Activated T-cell treated with anti-CD3 and anti-CD28 coated beads, Interleukin-2, amount 50 U/mL, for 48 hours (primary cell): ENCODE results near the gene SNTB2.
"Not testable (repeated sequence)": the region's sequence is repeated elsewhere in the genome, so short reads cannot be mapped to it uniquely, and the experiment has no call there.

ENCODE experiments used
- DNase-seq, 2 experiments: peaks; one replicate each; pipeline ENCODE4 v3.0.0-alpha.2; 2020

SNTB2 gene

DNA sequence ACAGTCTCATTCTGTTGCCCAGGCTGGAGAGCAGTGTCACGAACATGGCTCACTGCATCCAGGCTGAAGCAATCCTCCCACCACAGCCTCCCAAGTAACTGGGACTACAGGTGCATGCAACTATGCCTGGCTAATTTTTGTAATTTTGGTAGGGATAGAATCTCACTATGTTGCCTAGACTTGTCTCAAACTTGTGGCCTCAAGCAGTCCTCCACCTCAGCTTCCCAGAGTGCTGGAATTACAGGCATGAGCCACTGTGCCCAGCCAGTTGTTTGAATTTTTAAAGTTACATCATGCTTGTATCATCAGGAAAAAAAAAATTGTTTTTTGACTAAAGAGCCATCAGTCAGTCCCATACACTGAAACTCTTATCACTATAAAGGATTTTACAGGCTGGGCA, 107.1 kb downstream of the SNTB2 start:
- no peak for DNase-seq

GRCh38 chr16:69296771-69297170, 109.8 kb downstream of the SNTB2 start:
- not testable (repeated sequence) for DNase-seq

- no peak for DNase-seq
These were observed 111.3 kb downstream of the SNTB2 start for GRCh38 chr16:69298261-69298660.

DNA sequence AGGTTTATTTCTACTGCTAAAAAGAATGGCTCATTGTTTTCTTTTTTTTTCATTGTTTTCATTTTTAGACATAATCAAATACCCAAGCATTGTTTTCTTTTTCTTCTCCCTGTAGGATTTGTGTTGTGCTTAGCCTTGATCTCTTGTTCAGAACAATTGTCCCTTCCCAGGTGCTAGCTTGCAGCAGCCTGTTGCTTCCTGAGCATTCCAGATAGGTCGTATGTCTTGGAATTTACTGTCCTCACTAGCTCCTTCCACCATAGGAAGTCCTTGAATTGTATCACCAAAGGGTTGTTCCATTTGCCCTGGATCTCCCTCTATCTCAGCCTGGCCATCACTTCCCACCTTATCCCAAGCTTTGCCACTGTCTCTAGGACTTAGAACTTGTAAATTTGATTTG, 114.2 kb downstream of the SNTB2 start:
- DNase-seq = no peak

GRCh38 chr16:69301861-69302260, 114.9 kb downstream of the SNTB2 start:
- no peak for DNase-seq

- DNase-seq = no peak
These were observed 115.3 kb downstream of the SNTB2 start for GRCh38 chr16:69302301-69302700.

GRCh38 chr16:69306031-69306430, 119.1 kb downstream of the SNTB2 start:
- no peak for DNase-seq

DNA sequence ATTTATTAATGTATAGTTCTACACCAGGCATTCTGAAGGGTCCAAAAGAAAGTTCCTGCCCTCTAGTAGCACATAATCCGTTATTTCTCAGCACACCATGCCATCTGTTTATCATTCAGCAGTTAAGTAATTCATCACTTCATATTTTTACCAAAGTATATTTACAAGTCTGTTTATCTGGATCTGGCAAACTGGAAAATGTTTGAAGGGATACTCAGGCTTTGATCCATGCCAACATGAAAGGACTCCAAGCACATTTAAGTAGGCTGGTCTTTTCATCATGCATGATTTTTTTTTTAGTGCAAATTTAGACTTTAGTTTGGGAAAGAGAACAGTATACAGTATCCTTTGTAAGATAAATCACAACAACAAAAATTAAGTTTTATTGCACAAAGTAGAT, 120.1 kb downstream of the SNTB2 start:
- DNase-seq = no peak

- DNase-seq = no peak
These were observed 120.9 kb downstream of the SNTB2 start for GRCh38 chr16:69307856-69308255.

DNA sequence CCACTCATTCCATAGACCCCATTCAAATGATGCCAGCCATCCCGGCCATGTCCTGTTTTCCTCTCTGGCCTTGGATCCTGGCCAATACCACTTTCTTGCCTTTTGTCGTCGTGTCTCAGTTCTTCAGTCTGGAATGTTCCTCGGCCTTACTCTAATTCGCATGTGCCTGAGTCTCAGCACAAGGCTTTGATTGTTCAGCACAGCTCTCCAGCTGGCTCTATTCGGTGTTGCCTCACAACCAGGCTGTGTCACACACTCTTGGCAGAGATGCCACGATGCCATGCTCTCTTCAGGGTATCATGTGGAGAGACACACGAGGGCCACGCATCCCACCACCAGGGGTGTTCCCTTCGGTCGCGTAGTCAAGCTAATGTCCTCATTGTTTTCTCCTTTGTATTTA, 122.4 kb downstream of the SNTB2 start:
- no peak for DNase-seq

DNA sequence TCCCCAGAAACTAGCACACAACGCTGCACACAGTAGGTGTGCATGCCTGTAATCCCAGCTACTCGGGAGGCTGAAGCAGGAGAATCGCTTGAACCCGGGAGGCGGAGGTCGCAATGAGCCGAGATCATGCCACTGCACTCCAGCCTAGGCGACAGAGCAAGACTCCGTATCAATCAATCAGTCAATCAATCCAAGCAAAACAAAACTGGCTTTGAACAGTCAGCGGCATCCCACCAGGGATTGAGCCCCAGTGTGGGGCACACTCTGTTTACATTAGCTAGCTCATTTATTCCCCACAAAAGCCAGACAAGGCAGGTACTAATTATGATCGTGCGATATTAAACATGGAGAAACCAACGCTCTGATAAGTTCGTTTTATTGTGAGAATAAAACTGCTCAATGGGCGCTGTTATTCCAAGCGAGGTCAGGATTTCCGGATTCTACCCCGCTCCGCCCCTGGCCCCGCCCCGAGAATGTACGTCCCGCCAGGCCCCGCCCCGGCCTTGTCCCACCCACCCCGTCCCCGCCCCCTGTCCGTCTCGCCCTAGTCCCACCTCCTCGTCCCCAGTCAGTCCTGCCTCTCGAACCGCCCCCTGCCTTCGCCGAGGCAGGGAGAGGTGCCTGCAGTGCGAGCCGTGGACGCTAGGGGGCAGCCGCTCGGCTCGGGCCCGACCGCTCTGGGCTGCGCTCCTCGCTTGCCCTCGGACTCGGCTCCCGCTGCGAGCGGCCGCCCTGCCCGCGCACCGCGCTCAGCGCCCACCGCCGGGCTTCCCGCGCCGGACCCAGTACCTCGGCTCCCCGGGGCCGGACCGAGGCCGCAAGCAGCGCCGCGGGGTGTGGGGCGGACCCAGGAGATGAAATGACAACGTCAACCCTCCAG, 123.9 kb downstream of the SNTB2 start, which contains the start of gene VPS4A:
VPS4A (plus strand) TSS at position 698 of the 880 bp plus-strand sequence; CDS start at position 860, 162 bp downstream.
- peak; percentile 99 to 100 for DNase-seq

- peak; percentile 64 to 72 for DNase-seq
These were observed 124.8 kb downstream of the SNTB2 start for GRCh38 chr16:69311533-69312387.

DNA sequence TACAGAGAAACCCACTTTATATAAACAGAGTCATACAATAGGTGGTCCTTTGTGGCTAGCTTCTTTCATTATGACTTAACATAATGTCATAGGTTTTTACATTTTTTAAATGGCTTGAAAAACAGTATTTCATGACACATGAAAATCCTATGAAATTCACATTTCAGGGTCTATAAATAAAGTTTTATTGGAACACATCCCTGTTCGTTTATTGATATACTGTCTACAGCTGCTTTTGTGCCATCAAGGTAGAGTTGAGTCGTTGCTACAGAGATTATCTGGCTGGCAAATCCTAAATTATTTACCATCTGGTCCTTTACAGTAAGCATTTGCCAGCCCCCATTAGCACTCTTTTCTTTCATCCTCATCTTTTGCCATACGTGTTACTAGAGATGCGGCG, 126.5 kb downstream of the SNTB2 start:
- DNase-seq = no peak

DNA sequence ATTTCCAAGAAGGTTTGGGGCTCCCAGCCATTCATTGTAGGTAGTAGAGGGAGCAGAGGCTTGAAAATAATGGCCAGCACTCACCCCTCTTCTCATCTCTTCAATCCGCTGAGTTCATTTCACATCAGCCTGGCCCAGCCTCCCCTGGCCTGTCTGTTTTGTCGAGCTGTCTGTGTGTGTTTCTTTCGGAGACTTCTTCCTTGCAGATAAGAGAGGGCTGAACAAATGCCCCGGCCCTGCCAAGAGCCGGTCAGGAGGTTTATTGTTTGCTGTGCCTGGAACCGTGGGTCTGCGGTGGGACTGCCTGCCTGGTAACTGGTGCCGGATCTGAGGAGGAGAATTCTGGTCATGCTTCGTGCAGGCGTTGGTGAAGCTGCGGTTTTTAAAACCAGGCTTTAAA, 127.6 kb downstream of the SNTB2 start:
- DNase-seq = peak in 1 of 2 experiments; percentile 7

- peak in 1 of 2 experiments; percentile 15 for DNase-seq
These were observed 128.7 kb downstream of the SNTB2 start for GRCh38 chr16:69315486-69316311.

- peak in 1 of 2 experiments; percentile 13 for DNase-seq
These were observed 129.7 kb downstream of the SNTB2 start for GRCh38 chr16:69316595-69317034.

- DNase-seq = peak; percentile 14
These were observed 131.4 kb downstream of the SNTB2 start for GRCh38 chr16:69318177-69318910.

GRCh38 chr16:69318911-69319289, 131.9 kb downstream of the SNTB2 start:
- DNase-seq = peak; percentile 4 to 13

DNA sequence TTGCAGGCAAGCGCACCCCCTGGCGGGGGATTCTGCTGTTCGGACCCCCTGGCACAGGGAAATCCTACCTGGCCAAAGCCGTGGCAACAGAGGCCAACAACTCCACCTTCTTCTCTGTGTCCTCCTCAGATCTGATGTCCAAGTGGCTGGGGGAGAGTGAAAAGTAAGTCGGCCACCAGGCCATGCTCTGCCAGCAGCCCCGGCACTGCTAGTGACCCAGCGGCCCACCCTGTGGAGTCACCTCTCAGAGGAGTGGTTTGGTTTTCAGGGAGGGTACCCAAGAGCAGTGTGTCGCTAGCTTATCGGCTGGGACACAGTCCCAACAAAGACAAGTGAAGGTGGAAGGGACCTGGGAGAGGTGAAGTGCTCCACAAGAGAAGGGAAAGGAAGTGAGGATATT, 132.4 kb downstream of the SNTB2 start:
- peak in 1 of 2 experiments; percentile 16 for DNase-seq

GRCh38 chr16:69319826-69320739, 133.1 kb downstream of the SNTB2 start:
- DNase-seq = peak; percentile 16 to 18

DNA sequence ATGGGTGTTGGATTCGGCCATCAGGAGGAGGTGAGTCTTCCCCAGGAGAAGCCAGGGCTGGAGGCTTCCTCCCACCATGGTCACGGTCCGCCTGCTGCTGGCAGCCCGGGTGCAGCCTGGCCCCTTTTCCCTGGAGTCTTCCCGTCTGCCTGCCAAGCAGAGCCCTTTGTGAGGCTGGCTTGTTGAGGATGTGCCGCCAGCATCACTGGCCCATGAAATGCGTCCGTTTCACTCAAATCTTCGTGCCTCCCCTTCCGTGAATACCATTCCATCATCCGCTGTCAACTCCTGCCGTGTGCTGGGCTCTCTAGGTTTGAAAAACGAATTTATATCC, 133.7 kb downstream of the SNTB2 start:
- peak in 1 of 2 experiments; percentile 15 for DNase-seq
